Activated CD4-positive, alpha-beta T cell treated with anti-CD3 and anti-CD28 coated beads, Interleukin-10, Interleukin-2, amounts not matched to agents 100 ng/mL and 50 ng/mL, durations not matched to agents 16 hours and 8 hours (primary cell): ENCODE measurements around the gene GPR42.

Experiments
- DNase-seq: peaks from one replicate; pipeline ENCODE4 v3.0.0-alpha.2; 2020

Gene GPR42

GRCh38 chr19:35370722-35371121 lies at the start of gene GPR42:
Gene GPR42, plus strand, starts transcription at chr19:35371068. Its CDS starts 292 bp downstream, at chr19:35371360.
- DNase-seq = no peak

GRCh38 chr19:35321291-35321690 lies 49.6 kb upstream of the GPR42 start:
- no peak for DNase-seq

GRCh38 chr19:35322014-35322413 lies 48.9 kb upstream of the GPR42 start:
- no peak for DNase-seq

GRCh38 chr19:35327642-35328041 lies 43.2 kb upstream of the GPR42 start:
- no peak for DNase-seq

GRCh38 chr19:35328851-35329285 lies 42.0 kb upstream of the GPR42 start, which contains the start of gene CD22:
Gene CD22, plus strand, starts transcription at chr19:35329187. Its CDS starts 2,854 bp downstream, at chr19:35332041.
- DNase-seq = no peak

- DNase-seq = no peak
Measured at GRCh38 chr19:35329323-35329722, 41.5 kb upstream of the GPR42 start.

- DNase-seq = no peak
Measured at GRCh38 chr19:35330475-35330874, 40.4 kb upstream of the GPR42 start.

GRCh38 chr19:35331551-35332214 lies 39.2 kb upstream of the GPR42 start:
- no peak for DNase-seq

- DNase-seq = peak; percentile 28
Measured at GRCh38 chr19:35332817-35333216, 38.1 kb upstream of the GPR42 start.

- DNase-seq = no peak
Measured at GRCh38 chr19:35334144-35334753, 36.6 kb upstream of the GPR42 start.

- no peak for DNase-seq
Measured at GRCh38 chr19:35336166-35336955, 34.5 kb upstream of the GPR42 start.

GRCh38 chr19:35337097-35337983 lies 33.5 kb upstream of the GPR42 start:
- DNase-seq = no peak

GRCh38 chr19:35337984-35338296 lies 32.9 kb upstream of the GPR42 start:
- no peak for DNase-seq

GRCh38 chr19:35340431-35340830 lies 30.4 kb upstream of the GPR42 start:
- DNase-seq = no peak

GRCh38 chr19:35341006-35341405 lies 29.9 kb upstream of the GPR42 start:
- DNase-seq = no peak

- DNase-seq = no peak
Measured at GRCh38 chr19:35341565-35342225, 29.2 kb upstream of the GPR42 start.

- DNase-seq = no peak
Measured at GRCh38 chr19:35342430-35342829, 28.4 kb upstream of the GPR42 start.

- DNase-seq = no peak
Measured at GRCh38 chr19:35344511-35345031, 26.3 kb upstream of the GPR42 start.

- DNase-seq = no peak
Measured at GRCh38 chr19:35345671-35346111, 25.2 kb upstream of the GPR42 start.

GRCh38 chr19:35346193-35347052 lies 24.4 kb upstream of the GPR42 start:
- peak; percentile 68 for DNase-seq
